ENCODE data around the gene FBXL22. TPM values are rescaled to one million over a fixed set of nuclear protein-coding genes. Genes with fewer than 3 reads are reported as not detected.

The FBXL22 gene
- under 0.01 TPM in 1 of 2 replicates, not detected in the other for total RNA-seq

DNA sequence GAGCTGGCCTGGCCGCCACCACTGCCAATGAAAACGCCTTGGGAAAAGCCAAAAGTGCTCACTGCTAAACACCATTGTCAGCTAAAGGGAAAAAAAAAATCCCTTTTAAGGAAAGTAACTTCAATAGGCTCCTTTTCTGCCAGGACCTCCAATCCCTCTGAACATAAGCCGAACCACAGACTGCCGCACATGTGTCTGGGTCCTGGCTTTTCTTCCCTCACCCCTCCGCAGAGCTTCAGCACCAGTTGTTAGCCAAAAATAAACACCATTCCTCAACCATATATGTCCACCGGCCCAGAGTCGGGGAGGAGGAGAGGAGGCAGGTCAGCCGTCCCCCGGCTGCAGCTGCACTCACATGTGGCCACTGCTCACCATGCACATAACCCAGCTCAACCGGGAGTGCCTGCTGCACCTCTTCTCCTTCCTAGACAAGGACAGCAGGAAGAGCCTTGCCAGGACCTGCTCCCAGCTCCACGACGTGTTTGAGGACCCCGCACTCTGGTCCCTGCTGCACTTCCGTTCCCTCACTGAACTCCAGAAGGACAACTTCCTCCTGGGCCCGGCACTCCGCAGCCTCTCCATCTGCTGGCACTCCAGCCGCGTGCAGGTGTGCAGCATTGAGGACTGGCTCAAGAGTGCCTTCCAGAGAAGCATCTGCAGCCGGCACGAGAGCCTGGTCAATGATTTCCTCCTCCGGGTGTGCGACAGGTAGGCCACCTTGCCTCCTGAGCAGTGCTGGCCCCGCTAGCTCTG, at the start of gene FBXL22:
FBXL22 (plus strand) TSS at position 350 of the 753 bp plus-strand sequence; CDS start at position 356, 6 bp downstream.

Other genes with a start within 250 kb of the FBXL22 start
- 122 and 136 TPM in 2 replicates for gene CA12, start 215.5 kb upstream of the FBXL22 start, total RNA-seq
- gene USP3, start 92.8 kb upstream of the FBXL22 start, total RNA-seq: 34.0 and 55.6 TPM in 2 replicates
- 56.9 and 66.0 TPM in 2 replicates for gene HERC1, start 236.6 kb downstream of the FBXL22 start, total RNA-seq